OCI-LY1 (cell line): ENCODE measurements around the gene COL20A1.

Experiments
- CTCF ChIP-seq: fragments of 200-600 bp; sonication (generic), shearing (Covaris generic); IDR thresholded peaks from 2 replicates; pipeline ENCODE4 v1.5.1; 2017; ENCODE audit warnings: mild to moderate bottlenecking, antibody characterized with exemption, low read length, moderate library complexity, mixed read lengths
- EZH2 ChIP-seq: fragments of 200-600 bp; sonication (generic), shearing (Covaris generic); IDR thresholded peaks from 2 replicates; pipeline ENCODE4 v1.8.0; 2017; ENCODE audit warnings: borderline replicate concordance, mixed run types, mild to moderate bottlenecking, antibody characterized with exemption, low read length, moderate library complexity, mixed read lengths

- TF ChIP-seq CTCF (no peak), EZH2 (no peak)
These were observed 33.6 kb downstream of the COL20A1 start for GRCh38 chr20:63326314-63327230.
